GM21381 (cell line): Measurements from ENCODE around the gene UBA3.
A peak's percentile ranks its signal among the peaks of the same experiment; 100 is the strongest.

ENCODE experiments used
- ATAC-seq: cut with Tn5 transposase; IDR thresholded peaks from one replicate; pipeline ENCODE4 v1.9.1; 2021; ENCODE audit warnings: mild to moderate bottlenecking, moderate library complexity; ENCODE audit not compliant: unreplicated experiment

Gene UBA3

GRCh38 chr3:69102384-69102783, 22.2 kb upstream of the UBA3 start:
- no peak for ATAC-seq

- no peak for ATAC-seq
Measured at GRCh38 chr3:69099576-69099975, 19.4 kb upstream of the UBA3 start.

GRCh38 chr3:69097407-69098086, 17.4 kb upstream of the UBA3 start:
- ATAC-seq: no peak

GRCh38 chr3:69096299-69096698, 16.1 kb upstream of the UBA3 start:
- ATAC-seq: no peak

- ATAC-seq: no peak
Measured at GRCh38 chr3:69095636-69096035, 15.5 kb upstream of the UBA3 start.

- ATAC-seq: no peak
Measured at GRCh38 chr3:69094467-69095205, 14.5 kb upstream of the UBA3 start.

- peak; percentile 68 for ATAC-seq
Measured at GRCh38 chr3:69092030-69092516, 11.9 kb upstream of the UBA3 start.

GRCh38 chr3:69091389-69092029, 11.3 kb upstream of the UBA3 start:
- ATAC-seq: peak; percentile 2

GRCh38 chr3:69090021-69090420, 9.9 kb upstream of the UBA3 start:
- ATAC-seq: no peak

GRCh38 chr3:69088063-69088462, 7.9 kb upstream of the UBA3 start:
- ATAC-seq: peak; percentile 22

GRCh38 chr3:69087030-69087791, 7.0 kb upstream of the UBA3 start:
- ATAC-seq: no peak

GRCh38 chr3:69085833-69086722, 5.9 kb upstream of the UBA3 start:
- no peak for ATAC-seq

GRCh38 chr3:69085168-69085832, 5.1 kb upstream of the UBA3 start:
- ATAC-seq: no peak

GRCh38 chr3:69084326-69085167, 4.4 kb upstream of the UBA3 start, which contains the start of gene ARL6IP5:
Gene ARL6IP5, plus strand, starts transcription at chr3:69084937. Its CDS starts 111 bp downstream, at chr3:69085048.
- ATAC-seq: peak; percentile 48

GRCh38 chr3:69082805-69083204, 2.6 kb upstream of the UBA3 start:
- ATAC-seq: peak; percentile 56

- no peak for ATAC-seq
Measured at GRCh38 chr3:69082361-69082760, 2.2 kb upstream of the UBA3 start.

- ATAC-seq: no peak
Measured at GRCh38 chr3:69081583-69082262, 1.6 kb upstream of the UBA3 start.
